Endothelial cell (in vitro differentiated cells): ENCODE results near the gene DPEP1. TPM values are rescaled to one million over a fixed set of nuclear protein-coding genes. Genes with fewer than 3 reads are reported as not detected.
"Not testable (repeated sequence)": the region's sequence is repeated elsewhere in the genome, so short reads cannot be mapped to it uniquely, and the experiment has no call there.

ENCODE experiments used
- DNase-seq: peaks from one replicate; pipeline ENCODE4 v3.0.0; 2021; ENCODE audit warnings: low spot score
- H3K27ac Mint-ChIP-seq: one replicate; pipeline ENCODE4 v1.8.0; 2021; ENCODE audit warnings: mixed read lengths, inconsistent platforms; ENCODE audit not compliant: unreplicated experiment
- H3K27me3 Mint-ChIP-seq: one replicate; pipeline ENCODE4 v1.8.0; 2021; ENCODE audit warnings: mild to moderate bottlenecking, moderate library complexity, mixed read lengths, inconsistent platforms; ENCODE audit not compliant: unreplicated experiment
- H3K36me3 Mint-ChIP-seq: one replicate; pipeline ENCODE4 v1.8.0; 2021; ENCODE audit warnings: mild to moderate bottlenecking, low read depth, mixed read lengths, inconsistent platforms; ENCODE audit not compliant: unreplicated experiment
- H3K4me1 Mint-ChIP-seq: one replicate; pipeline ENCODE4 v1.8.0; 2021; ENCODE audit warnings: mild to moderate bottlenecking, mixed read lengths, inconsistent platforms; ENCODE audit not compliant: unreplicated experiment
- H3K4me3 Mint-ChIP-seq: one replicate; pipeline ENCODE4 v1.8.0; 2021; ENCODE audit warnings: mild to moderate bottlenecking, mixed read lengths, inconsistent platforms; ENCODE audit not compliant: unreplicated experiment
- H3K9me3 Mint-ChIP-seq: one replicate; pipeline ENCODE4 v1.8.0; 2021; ENCODE audit warnings: mixed read lengths, inconsistent platforms; ENCODE audit not compliant: unreplicated experiment
- CTCF ChIP-seq: fragments of 200-600 bp; sonication (generic); IDR thresholded peaks from one replicate; pipeline ENCODE4 v1.5.0; 2021; ENCODE audit warnings: antibody characterized with exemption; ENCODE audit not compliant: unreplicated experiment
- total RNA-seq: library from RNA; stranded (reverse); fragmentation: NEBNext Ultra II Directional; extraction: Animal tissue kit (Norgen Biotek cat#: 25700); gene quantifications from one replicate; pipeline ENCODE4 v1.2.1, GENCODE V29; 2021; ENCODE audit not compliant: unreplicated experiment

DPEP1 gene
- total RNA-seq, 1 donor from 2014 or later = 118 TPM

GRCh38 chr16:89669755-89670154 lies 56.3 kb downstream of the DPEP1 start:
- H3K4me1 Mint-ChIP-seq = no peaks in the 10 kb centered on the region
- no peak overlapping the region for H3K27ac Mint-ChIP-seq
- DNase-seq = no peak
- peaks cover 2% of the 10 kb centered on the region for H3K27me3 Mint-ChIP-seq
- H3K4me3 Mint-ChIP-seq = no peak overlapping the region
- no peak for TF ChIP-seq CTCF
- no peaks in the 10 kb centered on the region for H3K9me3 Mint-ChIP-seq
- H3K36me3 Mint-ChIP-seq = peaks cover 37% of the 10 kb centered on the region

- TF ChIP-seq CTCF = no peak
- H3K4me1 Mint-ChIP-seq = no peaks in the 10 kb centered on the region
- no peak overlapping the region for H3K4me3 Mint-ChIP-seq
- peaks cover 2% of the 10 kb centered on the region for H3K27me3 Mint-ChIP-seq
- no peak for DNase-seq
- H3K27ac Mint-ChIP-seq = no peak overlapping the region
- H3K36me3 Mint-ChIP-seq = peaks cover 35% of the 10 kb centered on the region
- H3K9me3 Mint-ChIP-seq = no peaks in the 10 kb centered on the region
Observed at GRCh38 chr16:89670496-89671431, 57.3 kb downstream of the DPEP1 start.

GRCh38 chr16:89671565-89671964 lies 58.1 kb downstream of the DPEP1 start:
- not testable (repeated sequence) for H3K27ac Mint-ChIP-seq, H3K27me3 Mint-ChIP-seq, H3K9me3 Mint-ChIP-seq, H3K4me3 Mint-ChIP-seq, H3K4me1 Mint-ChIP-seq, DNase-seq
- H3K36me3 Mint-ChIP-seq = peaks cover 28% of the 10 kb centered on the region

- Mint-ChIP-seq H3K27me3 (peaks cover 2% of the 10 kb centered on the region), H3K27ac (no peak overlapping the region), H3K36me3 (peaks cover 26% of the 10 kb centered on the region), H3K4me1 (no peaks in the 10 kb centered on the region), H3K9me3 (no peaks in the 10 kb centered on the region), H3K4me3 (no peak overlapping the region)
- no peak for DNase-seq
- no peak for TF ChIP-seq CTCF
Observed at GRCh38 chr16:89672177-89672941, 58.9 kb downstream of the DPEP1 start.

- Mint-ChIP-seq H3K36me3 (peaks cover 28% of the 10 kb centered on the region), H3K4me1 (no peaks in the 10 kb centered on the region), H3K9me3 (peaks cover 4% of the 10 kb centered on the region), H3K27me3 (peaks cover 4% of the 10 kb centered on the region), H3K27ac (no peak overlapping the region), H3K4me3 (no peak overlapping the region)
- no peak for TF ChIP-seq CTCF
- no peak for DNase-seq
Observed at GRCh38 chr16:89678258-89678657, 64.8 kb downstream of the DPEP1 start.
